PC-9 (cell line): Measurements from ENCODE around the gene TMEM258.

Experiments
- CTCF ChIP-seq: fragments of 200-600 bp; sonication (generic); conservative IDR thresholded peaks from 2 replicates; pipeline ENCODE4 v1.6.1; 2017; ENCODE audit warnings: mixed run types, antibody characterized with exemption, mild to moderate bottlenecking, moderate library complexity
- EZH2 ChIP-seq: fragments of 200-600 bp; sonication (generic); IDR thresholded peaks from 2 replicates; pipeline ENCODE4 v1.8.0; 2017; ENCODE audit warnings: antibody characterized with exemption, low read depth

- TF ChIP-seq EZH2 (no peak), CTCF (no peak)
Measured at GRCh38 chr11:61828629-61829407, 36.4 kb upstream of the TMEM258 start.
